ENCODE measurements around the gene ZC3H7B.

Gene ZC3H7B

DNA sequence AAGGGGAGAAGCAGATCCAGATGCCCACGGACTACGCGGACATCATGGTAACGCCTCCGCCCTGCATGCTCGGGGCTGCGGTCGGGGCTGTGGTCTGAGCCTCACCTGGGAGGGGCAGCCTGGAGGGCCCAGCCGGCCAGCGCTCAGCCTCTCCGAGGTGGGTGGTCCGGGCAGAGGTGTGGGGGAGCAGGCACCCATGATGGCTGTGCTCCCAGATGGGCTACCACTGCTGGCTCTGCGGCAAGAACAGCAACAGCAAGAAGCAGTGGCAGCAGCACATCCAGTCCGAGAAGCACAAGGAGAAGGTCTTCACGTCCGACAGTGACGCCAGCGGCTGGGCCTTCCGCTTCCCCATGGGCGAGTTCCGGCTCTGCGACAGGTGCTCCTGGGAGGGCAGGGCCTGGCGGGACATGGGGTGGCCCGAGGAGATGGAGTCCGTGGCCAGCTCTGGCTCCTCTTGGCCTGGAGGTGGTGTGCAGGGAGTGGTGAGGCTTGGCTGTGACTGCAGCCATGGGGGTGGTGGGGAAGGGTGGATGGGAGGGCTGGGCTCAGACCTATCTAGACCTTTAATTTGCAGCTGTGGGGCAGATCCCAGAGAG lies 55.2 kb downstream of the ZC3H7B start:
- no peak for DNase-seq

- no peak for DNase-seq
Measured at GRCh38 chr22:41357191-41357590, 55.9 kb downstream of the ZC3H7B start.

GRCh38 chr22:41358927-41359326 lies 57.6 kb downstream of the ZC3H7B start:
- no peak for DNase-seq

- no peak for DNase-seq
Measured at GRCh38 chr22:41359376-41359775, 58.1 kb downstream of the ZC3H7B start.

DNA sequence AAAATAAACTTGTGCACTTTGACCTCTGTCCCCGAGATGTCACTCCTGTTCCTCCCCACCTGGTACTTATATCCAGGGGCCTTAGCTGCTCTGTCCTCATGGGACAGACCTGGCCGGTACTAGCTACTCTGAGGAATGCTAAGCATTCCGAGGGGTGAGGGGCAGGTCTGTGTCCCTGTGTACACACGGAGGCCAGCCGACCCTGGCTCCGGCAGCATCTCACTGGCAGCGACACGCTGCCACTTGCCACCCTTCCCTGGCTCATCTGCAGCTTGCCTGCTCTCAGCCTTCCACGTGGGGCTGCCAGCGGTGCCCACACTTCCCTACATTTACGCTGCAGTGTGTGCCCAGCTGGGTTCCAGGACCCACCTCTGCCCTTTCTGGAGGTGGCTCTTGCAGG lies 58.8 kb downstream of the ZC3H7B start:
- no peak for DNase-seq

DNA sequence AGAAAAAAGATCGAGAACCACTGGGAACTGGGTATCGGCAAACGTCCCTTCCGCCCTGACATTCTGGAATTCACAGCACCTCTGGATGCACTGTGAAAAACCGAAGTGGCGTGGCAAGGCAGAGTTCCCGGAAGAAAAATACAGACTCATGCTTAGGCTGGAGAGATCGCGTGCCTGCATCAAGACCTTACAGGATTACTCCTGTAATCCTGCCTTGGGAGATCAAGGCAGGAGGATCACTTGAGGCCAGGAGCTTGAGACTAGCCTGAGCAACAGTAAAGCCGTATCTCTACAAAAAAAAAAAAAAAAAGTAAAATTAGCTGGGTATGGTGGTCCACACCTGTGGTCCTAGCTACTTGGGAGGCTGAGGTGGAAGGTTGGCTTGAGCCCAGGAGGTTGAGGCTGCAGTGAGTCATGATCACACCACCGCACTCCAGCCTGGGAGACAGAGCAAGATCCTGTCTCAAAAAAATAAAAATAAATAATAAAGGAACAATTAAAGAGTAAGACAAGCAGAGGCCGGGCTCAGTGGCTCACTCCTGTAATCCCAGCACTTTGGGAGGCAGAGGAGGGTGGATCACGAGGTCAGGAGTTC lies 60.5 kb downstream of the ZC3H7B start:
- DNase-seq, result no peak

DNA sequence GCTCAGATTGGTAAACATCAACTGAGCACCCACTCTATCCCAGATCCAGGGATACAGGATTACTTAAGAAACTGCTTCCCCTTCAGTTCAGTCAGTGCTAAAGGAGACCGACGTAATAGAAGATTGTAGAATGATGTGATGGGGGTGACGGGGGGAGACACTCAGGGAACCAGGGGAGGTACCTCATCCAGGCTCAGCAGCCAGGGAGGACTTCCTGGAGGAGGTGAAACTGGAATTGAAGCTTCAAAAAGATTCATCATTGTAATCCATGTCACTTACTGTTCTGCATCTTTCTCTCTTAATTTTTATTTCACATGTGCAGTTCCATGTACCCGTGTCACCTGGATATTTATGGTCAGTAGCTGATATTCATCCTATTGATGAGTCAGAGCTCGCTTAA lies 61.3 kb downstream of the ZC3H7B start:
- no peak for DNase-seq

- DNase-seq, result no peak
Measured at GRCh38 chr22:41364233-41364632, 62.9 kb downstream of the ZC3H7B start.

- DNase-seq, result no peak
Measured at GRCh38 chr22:41364955-41365354, 63.6 kb downstream of the ZC3H7B start.

DNA sequence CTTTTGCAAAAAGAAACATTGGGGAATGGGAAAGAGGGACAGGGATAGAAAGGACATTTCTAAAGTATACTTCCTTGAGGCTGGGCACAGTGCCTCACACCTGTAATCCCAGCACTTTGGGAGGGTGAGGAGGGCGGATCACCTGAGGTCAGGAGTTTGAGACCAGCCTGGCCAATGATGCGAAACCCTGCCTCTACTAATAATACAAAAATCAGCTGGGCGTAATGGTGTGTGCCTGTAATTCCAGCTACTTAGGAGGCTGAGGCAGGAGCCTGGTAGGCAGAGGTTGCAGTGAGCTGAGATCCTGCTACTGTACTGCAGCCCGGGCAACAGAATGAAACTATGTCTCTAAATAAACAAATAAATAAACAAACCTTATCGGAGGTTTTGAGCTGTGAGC lies 64.1 kb downstream of the ZC3H7B start:
- no peak for DNase-seq

DNA sequence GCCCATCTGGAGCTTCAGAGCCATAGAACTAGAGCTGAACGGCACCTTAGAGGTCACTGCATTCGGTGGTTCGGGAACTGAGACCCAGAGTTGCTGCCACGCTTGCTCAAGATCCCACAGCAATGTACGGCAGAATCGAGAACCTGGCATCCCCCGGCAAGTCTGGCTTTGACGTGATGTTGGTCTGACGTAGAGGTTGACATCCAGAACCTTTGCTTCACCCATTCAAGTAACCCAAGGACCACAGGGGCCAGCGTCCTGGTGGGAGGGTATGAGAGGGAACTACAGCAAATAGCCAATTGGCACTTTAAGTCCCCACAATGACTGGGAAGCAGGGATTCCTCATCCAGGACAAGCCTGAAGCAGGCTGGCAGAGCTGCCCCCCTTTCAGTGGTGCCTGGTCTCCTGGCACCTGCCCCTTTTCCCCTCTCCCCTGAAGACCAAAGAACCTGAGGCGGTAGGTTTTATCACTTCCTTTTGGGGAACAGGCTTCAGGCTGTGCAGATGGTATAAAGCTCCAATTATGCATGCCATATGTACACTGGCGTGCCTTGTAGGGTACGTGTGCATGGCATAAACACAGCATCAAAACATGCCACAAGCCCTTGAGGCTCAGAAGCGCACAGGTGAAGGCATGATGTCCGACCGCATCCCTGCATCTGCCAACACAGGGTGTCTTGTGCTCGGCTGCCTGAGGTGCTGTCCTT lies 65.2 kb downstream of the ZC3H7B start:
- no peak for DNase-seq

GRCh38 chr22:41367039-41367679 lies 65.8 kb downstream of the ZC3H7B start:
- DNase-seq, result no peak

DNA sequence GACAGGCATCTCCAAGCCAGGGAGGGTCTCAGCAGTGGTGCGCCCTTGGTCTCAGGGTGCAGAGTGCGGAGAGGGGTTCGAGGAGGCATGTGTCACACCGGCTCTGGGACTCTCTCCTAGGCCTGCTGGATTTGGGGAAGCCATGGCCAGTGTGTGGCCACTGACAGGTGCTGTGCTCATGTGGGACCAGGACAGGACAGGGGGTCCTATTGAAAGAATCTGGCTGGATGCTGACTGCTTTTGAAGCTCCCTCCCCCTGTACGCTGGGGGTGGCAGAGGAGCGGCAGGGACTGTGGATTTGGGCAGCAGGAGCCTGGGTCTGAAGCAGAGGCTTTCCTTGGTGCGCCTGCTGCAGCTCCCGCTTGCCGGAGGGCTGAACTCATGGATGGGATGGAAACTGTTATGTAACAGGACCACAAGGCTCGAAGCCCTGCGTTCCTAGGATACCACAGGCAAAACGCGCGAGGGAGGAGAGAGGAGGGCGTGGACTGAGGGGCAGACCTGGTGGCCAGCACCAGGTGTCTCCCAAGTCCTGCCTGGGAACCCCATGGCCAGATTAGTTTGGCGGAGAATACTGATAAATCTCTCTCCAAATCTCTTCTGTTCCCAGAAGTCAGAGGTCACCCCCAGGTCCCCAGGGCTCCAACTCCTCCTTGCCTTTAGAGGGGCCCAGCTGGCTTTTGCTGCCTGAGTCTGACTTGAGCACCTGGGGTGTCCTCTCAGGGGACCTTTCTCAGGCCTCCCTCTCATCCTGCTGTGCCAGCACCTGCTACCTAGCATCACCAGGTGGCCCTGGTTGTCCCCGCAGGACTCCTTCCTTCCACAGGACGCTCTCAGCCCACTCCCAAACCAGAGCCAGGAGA lies 66.6 kb downstream of the ZC3H7B start:
- no peak for DNase-seq

DNA sequence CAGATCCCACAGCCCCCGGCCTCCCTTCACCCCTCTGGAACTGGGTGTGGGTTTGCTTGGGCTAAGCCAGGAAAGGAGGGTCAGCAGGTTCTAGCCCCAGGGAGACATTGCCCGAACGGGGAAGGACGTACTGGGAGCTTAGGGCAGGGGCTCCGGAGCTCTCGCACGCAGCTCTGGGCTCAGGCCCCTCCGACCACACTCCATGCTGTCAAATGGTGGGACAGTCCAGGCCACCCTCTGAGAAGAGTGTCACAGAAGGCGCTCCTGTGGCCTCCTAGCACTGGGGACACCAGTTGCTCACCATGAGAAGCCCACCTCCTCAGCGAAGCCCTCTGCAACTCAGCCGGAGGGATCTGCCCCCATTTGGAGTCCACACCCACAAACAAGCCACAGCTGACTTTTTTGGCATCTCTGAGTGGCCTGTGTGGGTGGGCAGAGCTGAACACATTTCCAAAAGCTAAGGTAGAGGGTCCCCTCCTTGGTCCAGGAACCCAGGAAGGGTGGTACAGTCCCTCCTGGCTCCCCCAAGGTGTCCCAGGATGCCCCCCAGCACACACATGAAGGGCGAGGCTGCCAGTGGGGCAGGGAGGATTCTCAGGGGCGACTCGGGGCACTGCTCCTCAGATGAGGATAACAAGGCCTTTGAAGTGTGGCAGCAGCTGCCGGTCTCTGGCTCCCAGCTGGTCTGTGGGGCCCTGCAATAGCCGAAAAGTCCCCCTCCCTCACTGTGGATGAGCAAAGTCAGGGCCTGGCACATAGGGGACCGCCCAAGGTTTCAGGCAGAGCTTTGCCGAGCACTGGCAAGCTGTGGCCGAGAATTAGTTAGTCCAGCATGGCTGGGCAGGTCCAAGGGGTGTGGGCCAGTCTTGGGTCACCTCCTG lies 67.5 kb downstream of the ZC3H7B start:
- no peak for DNase-seq

DNA sequence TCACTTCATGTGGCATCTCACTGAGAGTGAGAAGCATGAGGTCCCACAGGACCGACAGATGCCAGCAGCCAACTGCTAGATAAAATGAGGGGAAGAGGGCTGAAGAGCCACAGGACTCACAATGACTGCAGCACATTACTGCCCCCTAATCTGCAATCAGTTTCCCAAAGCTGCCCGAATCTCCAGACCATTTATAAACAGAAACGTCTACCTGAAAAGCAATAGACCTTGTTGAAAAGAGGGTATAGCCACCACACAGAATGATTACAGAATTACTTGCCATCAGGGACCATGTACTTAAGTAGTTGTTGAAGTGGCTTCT lies 68.1 kb downstream of the ZC3H7B start:
- DNase-seq, result no peak

DNA sequence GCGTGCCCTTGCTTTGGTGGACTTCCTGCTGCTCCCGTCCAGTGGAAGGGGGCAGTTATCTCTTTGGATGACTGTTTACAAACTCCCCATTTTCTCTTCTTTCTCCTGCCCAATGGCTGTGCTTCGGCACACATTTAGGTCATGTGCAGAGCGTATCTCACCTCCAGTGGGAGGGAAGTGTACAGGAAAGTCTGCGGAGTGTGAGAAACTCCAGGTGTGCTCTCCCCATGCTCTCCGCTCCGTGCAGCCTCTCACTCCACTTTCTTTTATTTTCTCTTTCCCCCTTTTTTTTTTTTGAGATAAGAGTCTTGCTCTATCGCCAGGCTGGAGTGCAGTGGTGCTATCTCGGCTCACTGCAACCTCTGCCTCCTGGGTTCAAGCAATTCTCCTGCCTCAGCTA lies 68.5 kb downstream of the ZC3H7B start:
- DNase-seq, result no peak

DNA sequence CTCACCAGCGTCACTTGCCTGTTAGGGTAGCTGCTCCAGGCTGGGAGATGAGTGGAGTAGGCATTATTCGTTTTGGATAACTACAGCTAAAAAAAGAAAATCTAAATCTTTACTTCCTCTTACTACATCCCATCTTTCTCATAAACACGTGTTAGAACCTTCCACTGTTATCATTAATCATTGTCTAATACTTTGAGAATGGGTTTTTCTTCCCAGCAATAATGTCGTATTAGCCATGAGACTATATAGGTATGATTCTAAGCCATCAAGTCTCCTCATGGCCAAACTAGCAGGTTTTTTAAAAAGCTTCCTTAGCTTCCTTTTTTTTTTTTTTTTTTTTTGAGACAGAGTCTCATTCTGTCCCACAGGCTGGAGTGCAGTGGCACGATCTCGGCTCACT lies 76.5 kb downstream of the ZC3H7B start:
- DNase-seq, result no peak

- no peak for DNase-seq
Measured at GRCh38 chr22:41380993-41381328, 79.6 kb downstream of the ZC3H7B start.

DNA sequence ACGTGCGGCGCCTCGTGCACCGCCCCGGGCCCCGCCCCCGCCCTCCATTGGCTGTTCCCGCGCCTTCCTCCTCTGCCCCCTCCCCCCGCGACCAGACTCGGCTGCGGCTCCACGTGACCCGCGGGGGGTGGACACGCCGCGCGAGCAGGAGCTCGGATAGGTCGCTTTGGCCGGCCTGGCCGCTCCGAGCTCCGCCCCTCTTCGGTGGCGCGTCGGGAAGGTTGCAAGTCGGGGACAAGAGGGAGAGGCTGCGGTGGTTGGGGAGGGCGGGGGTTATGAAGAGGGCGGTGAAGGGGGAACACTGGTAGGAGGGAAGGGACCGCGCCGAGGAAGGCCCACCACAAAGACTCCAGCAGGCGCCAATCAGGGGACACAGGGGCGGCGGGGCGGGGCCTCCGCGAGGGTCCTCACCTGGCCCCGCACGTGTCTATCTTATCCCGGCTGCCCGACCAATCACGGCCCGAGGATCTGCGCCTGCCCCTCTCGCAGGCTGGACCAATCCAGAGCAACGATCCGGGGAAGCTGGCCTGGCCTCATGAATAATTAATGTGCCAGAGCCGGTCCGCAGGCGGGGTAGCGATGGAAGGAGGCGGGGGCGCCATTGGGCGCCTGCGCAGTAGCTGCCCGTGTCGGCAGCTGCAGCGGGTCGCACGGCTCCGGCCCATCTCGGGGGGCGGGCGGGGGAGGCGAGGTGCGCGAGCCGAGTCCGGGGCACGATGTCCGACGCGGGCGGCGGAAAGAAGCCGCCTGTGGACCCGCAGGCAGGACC lies 80.2 kb downstream of the ZC3H7B start, which contains the start of gene TEF:
Gene TEF, plus strand, starts transcription at position 614 of the 769 bp plus-strand sequence. Its CDS starts 103 bp downstream, at position 717.
- peak; percentile 97 for DNase-seq

- peak; percentile 57 for DNase-seq
Measured at GRCh38 chr22:41382098-41382578, 80.8 kb downstream of the ZC3H7B start.

- no peak for DNase-seq
Measured at GRCh38 chr22:41382610-41383009, 81.3 kb downstream of the ZC3H7B start.

All from stimulated activated naive CD4-positive, alpha-beta T cell treated with Interleukin-2 at 50 U/mL for 16 hours (primary cell).